ENCODE results near the gene RDX.
"Not testable (repeated sequence)": the region's sequence is repeated elsewhere in the genome, so short reads cannot be mapped to it uniquely, and the experiment has no call there.

Gene RDX
- total RNA-seq, result 123 to 455 (median 206) reads per million in 17 experiments

DNA sequence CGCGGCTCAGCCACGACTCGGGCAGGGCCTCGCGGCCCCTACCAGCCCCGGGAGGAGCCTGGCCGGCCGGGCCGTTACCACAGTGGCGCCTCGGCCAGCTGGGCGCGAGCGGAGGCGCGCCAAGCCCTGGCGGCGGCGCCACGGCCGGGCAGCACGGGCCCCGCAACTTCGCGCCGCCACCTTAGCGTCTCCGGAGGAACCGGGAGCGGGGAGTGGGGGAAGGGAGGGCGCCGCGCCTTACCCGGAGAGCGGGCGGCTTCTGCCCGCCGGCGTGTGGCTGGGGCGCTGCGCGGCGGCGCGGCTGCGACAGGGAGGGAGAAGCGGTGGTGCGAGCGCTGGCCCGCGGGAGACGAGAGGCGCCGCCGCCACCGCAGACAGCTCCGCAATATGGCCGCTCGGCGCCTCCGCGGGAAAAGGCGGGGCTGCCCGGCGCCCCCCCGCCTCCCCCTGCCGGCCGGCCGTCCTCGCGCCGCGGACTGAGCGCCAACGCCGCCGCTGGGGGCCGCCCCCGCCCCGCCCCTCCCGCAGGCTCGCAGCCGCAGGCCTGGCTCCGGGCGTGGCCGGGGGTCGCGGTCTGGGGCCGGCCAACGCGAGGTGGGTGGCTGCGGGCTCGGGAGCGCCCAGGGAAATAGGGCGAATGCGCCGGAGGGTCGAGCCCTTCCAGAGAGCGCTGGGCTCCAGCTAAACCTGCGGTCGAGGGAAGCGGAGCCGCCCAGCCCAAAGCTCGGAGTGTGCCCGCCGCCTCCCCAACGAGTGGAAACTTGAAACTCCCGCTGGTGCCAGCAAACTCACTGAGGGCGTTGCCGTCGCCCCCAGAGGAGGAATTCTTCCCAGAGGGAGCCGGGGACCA is at the start of gene RDX:
RDX (minus strand) TSS at position 389 of the 850 bp plus-strand sequence. CDS start 16,922 bp downstream, outside the sequence.
- DNase-seq, result peak; percentile 80 to 93 (median 87)

DNA sequence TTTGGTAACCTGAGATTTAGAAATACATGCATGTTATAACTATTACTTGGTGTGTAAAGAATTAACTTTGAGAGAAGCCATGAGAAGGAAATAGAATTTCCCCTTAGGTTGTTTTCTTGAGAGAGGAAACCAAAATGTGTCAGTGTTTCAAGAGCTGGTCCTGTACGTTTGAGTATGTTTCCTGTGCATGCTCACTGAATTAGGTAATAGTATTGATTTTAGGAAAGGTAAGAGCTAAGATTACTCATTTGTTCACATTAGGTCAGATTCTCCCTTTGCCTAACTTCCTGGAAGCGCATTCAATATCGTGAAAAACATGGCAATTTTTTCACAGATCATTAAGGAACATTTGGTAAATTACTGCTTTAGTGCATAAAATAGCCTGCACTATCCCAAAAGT is 49.3 kb upstream of the RDX start:
- DNase-seq, result peak in 1 of 4 experiments; percentile 11

DNA sequence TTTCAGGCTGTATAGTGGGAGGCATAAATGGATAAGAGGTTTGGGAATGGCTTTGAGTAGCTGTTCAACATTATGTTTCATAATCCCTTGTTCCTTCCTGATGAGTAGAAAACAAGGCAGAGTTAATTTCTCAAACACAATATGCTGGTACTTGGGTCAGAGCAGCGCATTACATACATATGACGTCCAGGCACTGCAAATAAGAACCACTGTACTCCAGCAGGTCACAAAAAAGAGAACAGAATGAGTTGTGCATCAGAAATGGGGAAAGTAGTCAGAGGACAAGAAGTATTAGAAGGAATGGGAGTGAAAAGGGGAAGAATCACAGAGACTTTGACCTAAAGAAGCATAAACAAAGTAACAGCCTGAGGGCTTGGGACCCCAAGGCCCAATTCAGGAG is 44.0 kb upstream of the RDX start:
- DNase-seq, result peak in 3 of 4 experiments; percentile 31 to 55 (median 53)

DNA sequence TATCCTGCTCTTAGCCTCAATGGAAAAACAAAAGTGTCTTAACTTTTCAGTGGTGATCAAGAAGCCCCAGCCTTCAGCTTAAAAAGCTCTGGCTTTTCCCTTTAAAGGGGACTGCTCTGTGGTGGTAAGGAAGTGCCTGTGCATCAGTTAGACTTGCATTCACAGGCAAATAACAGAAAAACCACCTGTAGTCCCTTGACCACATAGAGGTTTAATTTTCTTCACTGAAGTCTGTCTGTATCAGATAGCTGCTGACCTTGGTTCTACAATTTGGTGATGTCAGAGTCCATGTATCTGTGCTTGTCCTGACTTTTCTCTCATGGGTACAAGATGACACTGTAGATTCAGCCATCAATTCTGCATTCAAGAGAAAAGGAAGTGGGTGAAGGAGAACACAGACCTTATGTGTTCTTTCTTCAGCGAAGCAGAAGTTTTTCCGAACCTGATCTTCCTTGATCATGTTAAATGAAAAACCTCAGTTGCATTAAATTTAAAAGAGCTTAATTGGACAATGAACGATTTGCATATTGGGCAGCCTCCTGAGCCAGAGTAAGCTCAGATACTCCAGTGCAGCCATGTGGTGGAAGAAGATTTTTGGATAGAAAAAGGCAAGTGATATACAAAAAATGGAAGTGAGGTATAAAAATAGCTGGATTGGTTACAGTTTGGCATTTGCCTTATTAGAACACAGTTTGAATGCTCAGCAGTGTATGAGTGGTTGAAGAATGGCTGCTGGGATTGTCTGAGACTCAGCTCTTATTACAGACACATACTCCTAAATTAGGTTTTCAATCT is 43.2 kb upstream of the RDX start:
- DNase-seq, result peak in 2 of 4 experiments; percentile 37 to 45

DNA sequence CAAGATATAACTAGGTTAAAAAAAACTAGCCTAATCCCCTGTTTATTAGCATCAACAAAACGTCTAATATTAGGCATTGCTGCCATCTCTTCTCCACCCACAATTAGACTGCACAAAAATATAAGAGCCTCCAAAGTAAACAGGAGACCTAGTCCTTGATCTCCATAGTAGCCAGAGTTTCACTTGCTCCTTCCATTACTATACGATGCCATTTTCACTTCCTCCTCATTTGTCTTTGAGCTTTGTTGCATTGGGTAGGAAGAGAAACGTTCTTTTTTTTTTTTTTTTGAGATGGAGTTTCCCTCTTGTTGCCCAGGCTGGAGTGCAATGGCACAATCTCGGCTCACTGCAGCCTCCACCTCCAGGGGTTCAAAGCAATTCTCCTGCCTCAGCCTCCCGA is 42.3 kb upstream of the RDX start:
- DNase-seq, result peak in 3 of 4 experiments; percentile 34 to 65 (median 65)

DNA sequence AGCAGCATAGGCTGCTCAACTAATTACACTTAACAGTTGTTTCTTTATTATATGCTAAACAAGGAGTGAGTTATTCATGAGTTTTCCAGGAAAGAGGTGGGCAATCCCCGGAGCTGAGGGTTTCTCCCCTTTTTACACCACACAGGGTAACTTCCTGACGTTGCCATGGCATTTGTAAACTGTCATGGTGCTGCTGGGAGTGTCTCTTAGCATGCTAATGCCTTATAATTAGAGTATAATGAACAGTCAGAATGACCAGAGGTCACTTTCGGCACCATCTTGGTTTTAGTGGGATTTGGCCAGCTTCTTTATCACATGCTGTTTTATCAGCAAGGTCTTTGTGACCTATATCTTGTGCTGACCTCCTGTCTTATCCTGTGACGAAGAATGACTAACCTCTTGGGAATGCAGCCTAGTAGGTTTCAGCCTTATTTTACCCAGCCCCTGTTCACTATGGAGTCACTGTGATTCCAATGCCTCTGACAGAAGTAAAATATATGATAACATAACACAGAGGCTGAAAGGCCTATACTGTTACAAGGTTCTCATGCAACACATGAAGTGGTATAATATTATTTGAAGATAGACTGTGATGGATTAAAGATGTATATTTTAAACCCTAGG is 41.3 kb upstream of the RDX start:
- no peak for DNase-seq

DNA sequence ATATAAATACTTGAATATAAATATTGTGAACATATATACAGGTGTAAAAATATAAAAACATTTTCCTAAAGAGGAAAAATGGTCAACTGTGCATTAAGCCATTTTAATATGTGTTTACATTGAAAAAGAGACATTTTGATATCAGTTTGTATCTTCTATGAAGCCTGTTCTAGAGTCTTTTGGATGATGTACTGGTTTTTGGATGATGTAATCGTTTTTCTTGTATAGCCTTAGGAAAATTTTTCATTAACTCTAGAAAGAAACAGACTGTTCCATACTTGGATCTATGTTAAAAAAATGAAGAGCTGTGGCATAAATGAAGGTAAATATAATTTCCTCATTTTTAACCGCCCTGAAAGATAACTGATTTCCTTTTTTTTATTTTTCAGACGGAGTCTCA is 39.6 kb upstream of the RDX start:
- no peak for DNase-seq

DNA sequence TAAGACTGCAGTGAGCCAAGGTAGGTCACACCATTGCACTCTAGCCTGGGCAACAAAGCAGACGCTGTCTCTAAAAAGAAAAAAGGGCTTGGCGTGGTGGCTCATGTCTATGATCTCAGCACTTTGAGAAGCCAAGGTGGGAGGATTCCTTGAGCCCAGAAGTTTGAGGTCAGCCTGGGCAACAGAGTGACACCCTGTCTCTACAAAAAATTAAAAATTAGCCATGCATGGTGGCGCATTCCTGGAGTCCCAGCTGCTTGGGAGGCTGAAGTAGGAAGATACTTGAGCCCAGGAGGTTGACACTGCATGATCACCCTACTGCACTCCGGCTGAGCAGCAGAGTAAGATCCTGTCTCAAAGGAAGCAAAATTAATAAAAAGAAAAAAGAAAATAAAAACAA is 38.9 kb upstream of the RDX start:
- no peak for DNase-seq

DNA sequence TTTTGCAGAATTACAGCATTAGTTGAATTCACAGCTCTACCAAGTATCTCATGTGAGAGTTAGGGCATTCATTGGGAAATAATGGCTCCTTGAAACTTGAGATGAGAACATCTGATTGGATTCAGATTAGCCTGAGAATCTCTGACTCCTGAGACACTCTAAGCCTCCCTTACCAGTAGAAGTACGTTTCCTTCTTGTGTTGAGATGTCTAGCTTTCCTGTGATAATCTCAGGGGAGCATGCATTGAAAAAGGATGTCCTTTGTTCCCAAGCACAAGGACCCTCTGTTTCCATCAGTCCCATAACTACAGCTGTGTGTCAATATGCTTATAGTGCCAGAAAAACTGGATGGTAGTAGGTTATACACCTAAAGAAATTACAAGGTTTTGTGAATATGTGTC is 35.2 kb upstream of the RDX start:
- DNase-seq, result no peak

DNA sequence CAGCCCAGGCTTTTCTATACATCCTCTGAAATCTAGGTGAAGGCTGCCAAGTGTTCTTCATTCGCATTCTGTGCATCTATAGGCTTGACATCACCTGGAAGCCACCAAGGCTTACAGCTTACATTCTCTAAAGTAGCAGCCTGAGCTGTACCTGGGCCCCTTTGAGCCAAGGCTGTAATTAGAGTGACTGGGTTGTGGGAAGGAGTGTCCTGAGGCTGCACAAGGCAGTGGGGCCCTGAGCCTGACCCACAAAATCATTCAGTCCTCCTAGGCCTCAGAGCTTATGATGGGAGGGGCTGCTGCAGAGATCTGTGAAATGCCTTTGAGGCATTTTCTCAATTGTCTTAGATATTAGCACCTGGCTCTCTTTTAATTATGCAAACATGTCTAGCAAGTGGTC is 33.0 kb upstream of the RDX start:
- DNase-seq, result no peak

DNA sequence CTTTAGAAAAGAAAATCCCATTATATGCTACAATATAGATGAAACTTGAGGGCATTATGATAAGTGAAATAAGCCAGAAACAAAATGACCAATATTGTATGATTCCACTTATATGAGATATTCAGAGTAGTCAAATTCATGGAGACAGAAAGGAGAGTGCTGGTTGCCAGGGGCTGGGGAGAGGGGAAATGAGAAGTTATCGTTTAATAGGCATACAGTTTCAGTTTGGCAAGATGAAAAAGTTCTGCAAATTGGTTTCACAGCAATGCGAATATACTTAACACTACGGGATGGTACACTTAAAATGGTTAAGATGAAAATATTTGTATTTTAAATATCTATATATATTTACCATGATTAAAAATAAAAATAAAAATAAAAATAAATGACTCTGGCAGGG is 31.1 kb upstream of the RDX start:
- DNase-seq, result no peak

DNA sequence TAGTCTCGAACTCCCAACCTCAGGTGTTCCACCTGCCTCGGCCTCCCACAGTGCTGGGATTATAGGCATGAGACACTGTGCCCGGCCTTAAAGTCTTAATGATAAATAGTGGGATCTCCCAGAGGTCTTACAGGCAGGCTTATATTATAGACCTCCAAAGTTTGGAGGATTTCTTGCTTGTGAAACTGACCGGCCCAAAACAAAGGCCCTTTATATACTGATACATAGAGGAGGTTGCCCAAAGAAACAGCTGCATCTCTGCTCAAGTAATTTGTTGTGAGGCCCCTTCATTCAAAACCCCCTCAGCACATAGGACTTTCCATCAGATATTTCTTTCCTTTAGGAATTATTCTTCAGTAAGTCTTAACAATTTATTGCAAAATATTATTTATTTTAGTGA is 27.4 kb upstream of the RDX start:
- DNase-seq, result no peak

DNA sequence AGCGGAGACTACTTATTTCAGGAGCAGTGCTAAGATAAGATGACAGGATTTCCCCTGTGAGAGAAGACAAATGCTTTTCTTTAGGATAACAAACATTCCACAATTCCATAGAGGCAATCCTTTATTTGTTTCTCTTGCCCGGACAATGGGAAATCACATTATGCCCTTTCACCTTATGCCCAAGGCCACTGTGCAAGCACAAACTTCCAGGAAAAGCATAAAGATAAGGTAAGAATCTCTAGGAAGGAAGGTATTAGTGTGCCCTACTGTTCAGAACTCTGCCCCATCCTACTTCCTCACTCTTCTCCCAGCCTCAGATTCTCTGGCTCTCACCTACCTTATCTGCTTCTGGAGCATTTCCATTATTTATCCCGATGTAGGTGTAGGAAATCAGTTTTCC is 23.1 kb upstream of the RDX start:
- no peak for DNase-seq

DNA sequence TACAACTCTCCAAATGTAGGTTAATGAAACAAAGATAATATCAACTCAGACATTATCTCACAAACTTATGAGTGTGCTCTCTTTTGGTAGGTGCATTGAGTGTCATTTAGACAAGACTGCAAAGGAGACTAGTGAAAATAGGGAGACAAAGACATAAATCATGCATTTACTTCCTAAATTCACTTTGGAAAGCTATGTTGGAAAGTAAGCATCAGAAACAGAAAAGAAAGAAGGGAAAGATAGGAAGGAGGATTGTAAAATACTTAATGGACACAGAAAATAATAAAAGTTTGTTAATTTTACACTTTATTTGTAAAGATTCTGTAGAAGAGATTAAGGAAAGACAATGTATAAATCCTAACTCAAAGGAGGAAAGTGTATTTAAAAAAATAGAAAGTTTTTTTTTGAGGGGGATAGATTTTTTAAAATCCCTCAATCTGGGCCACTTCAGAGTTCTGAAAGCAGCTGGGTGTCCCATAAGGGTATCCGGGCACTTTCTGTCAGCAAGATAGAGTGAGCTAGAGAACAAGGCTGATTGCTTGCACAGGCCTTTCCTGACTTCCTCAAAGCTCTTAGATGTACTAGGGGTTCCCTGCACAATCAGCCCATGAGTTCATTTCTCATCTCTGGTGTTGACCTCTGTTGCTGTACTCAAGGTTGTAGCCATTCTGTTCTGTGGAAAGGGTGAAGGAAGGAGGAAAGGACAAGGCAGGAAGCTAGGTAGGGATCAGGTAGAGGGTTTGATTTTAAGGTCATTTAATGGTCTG is 22.4 kb upstream of the RDX start:
- DNase-seq, result peak; percentile 40 to 68 (median 62)

DNA sequence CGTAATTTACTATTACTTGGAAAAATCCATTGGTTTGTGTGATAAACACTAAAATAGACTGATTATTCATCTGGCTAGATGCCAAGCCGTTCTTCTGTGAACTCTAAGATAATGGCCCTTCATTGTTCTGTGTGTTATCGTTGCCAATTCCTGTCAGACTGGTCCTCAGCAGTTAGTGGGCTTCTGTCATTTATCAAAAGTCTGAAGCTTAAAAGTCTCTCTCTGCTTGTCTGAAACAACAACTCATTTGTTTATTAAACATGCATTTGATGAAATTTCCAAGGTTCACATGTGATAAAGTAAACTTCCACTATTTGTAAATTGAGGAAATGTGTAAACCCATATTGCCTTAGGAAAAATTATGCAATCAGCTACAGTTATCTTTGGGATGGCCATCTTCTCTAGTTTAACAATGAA is 21.1 kb upstream of the RDX start:
- DNase-seq, result peak in 2 of 4 experiments; percentile 51 to 58

DNA sequence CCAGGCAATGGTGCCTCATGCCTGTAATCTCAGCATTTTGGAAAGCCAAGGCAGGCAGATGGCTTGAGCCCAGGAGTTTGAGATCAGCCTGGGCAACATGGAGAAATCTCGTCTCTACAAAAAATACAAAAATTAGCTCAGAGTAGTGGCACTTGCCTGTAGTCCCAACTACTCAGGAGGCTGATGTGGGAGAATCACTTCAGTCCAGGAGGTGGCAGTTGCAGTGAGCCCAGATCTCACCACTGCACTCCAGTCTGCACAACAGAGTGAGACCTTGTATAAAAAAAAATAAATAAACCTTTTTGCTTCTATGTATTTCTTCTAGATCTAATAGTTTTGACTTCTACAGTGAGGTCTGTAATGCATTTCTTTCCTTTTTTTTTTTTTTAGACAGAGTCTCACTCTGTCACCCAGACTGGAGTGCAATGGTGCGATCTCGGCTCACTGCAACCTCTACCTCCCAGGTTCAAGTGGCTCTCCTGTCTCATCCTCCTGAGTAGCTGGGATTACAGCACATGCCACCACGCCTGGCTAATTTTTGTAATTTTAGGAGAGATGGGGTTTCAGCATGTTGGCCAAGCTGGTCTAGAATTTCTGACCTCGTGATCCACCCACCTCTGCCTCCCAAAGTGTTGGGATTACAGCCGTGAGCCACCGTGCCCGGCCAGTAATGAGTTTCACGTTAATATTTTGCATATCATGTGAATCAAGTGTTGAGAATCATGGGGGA is 18.1 kb upstream of the RDX start:
- DNase-seq, result no peak

DNA sequence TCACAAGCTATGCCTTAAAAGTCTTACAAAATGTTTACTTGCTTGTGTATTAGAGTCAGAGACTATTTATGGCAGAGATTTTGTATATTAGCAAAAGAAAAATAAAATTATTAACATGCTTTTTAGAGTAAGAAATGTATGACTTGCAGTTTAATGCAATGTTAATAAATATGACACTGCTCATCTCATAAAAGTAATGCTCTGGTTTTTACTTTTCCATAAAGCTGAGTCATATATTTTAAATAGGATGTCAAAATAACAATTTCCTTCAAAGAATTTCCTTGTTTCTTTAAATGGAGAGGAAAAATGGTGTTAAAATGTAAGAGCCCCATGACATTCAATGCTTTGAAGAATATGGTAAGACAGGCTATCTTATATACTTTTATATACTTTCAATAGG is 16.3 kb upstream of the RDX start:
- DNase-seq, result no peak

DNA sequence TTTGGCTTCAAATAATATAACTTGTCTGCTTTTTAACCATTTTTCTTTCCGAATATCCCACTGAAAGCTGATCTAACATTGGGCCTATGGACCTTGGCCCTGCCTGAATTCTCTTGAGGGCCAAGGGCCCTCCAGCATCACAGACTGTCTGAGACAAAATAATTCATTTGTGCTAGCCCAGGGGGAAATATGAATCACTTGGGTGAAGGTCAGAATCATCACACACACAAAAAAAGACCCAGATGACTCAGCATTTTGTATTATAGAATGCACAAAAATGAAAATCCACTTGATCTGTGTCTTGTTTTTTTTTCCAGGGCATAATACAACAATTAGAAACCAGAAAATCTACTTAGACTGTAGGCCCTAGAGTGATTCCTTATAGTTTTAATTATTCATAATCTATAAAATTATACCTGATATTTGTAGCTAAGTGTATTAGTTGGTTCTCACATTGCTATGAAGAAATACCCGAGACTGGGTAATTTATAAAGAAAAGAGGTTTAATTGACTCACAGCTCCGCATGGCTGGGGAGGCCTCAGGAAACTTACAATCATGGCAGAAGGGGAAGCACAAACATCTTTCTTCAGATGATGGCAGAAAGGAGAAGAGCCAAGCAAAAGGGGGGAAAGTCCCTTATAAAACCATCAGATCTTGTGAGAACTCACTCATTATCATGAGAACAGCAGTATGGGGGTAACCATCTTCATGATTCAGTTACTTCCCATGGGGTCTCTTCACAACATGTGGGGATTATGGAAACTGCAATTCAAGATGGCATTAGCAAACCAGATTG is 15.6 kb upstream of the RDX start:
- peak; percentile 31 to 72 (median 48) for DNase-seq

DNA sequence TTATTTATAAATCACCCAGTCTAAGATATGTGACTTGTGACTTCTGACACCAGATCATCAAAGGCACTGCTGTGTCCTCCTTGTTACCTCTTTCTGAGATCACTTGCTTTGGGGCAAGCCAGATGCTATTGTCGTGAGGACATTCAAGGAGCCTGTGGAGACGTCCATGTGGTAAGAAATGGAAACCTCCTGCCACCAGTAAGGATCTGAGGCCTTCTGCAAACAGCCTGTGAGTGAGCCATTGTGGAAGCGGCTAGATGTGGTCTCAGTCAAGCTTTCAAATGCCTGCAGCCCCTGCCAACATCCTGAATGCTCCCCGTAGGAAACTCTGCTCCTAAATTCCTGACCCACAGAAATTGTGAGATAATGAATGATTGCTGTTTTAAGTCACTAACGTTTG is 11.7 kb upstream of the RDX start:
- DNase-seq, result no peak

DNA sequence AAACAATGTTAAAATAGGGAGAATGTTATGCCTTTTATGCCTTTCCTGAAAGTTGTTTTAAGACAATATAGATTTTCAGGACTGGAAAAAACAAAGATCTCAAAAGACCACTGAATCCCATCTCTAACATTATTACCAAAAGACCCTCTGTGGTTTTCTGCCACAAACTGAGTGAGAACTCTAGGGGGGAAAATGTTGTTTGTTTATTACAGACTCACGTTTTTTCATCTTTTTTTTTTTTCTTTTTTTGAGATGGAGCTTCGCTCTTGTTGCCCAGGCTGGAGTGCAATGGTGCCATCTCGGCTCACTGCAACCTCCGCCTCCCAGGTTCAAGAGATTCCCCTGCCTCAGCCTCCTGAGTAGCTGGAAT is 9.6 kb upstream of the RDX start:
- not testable (repeated sequence) for DNase-seq
